SW480 (cell line): ENCODE measurements around the gene MARVELD3.
"Not testable (repeated sequence)": the region's sequence is repeated elsewhere in the genome, so short reads cannot be mapped to it uniquely, and the experiment has no call there.

Experiments
- DNase-seq: peaks from one replicate; pipeline ENCODE4 v3.0.0-alpha.2; 2016; ENCODE audit warnings: low spot score

Gene MARVELD3

GRCh38 chr16:71672803-71673581 lies 47.0 kb downstream of the MARVELD3 start:
- no peak for DNase-seq

DNA sequence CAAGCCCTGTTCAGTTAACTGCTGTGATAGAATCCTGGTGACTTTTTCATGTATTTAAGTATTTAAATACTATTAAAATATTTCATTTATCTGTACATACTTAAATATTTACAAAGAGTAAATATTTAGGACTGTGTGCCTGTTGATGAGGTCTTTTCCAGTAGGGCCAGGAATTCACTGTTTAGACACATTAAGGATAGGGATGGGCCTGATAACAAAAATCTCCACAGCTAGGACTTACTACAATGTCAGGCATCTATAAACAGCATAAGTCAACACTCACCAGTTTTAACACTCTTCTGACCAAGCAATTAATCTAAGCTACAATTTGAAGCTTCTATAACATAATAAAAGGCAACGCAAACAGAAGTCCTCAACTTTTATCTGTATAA lies 47.6 kb downstream of the MARVELD3 start:
- DNase-seq = no peak

GRCh38 chr16:71674229-71674628 lies 48.2 kb downstream of the MARVELD3 start:
- DNase-seq = no peak

GRCh38 chr16:71675380-71675779 lies 49.4 kb downstream of the MARVELD3 start:
- DNase-seq = no peak

- no peak for DNase-seq
These were observed 50.3 kb downstream of the MARVELD3 start for GRCh38 chr16:71676236-71676635.

GRCh38 chr16:71681360-71681759 lies 55.4 kb downstream of the MARVELD3 start:
- DNase-seq = no peak

DNA sequence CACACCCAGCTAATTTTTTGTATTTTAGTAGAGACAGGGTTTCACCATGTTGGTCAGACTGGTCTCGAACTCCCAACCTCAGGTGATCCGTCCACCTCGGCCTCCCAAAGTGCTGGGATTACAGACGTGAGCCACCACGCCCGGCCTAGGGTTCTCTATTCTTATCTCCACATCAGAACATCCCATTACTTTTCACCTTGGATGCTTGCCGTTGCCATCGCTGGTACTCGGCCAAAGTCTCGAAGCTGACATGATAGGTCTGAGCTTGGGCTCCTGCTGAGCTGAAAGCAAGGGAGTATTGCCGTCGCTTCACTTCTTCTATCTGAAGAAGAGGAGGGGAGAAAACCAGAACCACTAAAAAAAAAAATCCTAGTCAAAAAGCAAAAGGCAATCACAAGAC lies 58.3 kb downstream of the MARVELD3 start:
- DNase-seq = not testable (repeated sequence)
